HG02970 (cell line): ENCODE measurements around the gene PAQR7.

Source experiments
- ATAC-seq: cut with Tn5 transposase; IDR thresholded peaks from one replicate; pipeline ENCODE4 v1.9.1; 2021; ENCODE audit warnings: mild to moderate bottlenecking, moderate library complexity, moderate number of reproducible peaks; ENCODE audit not compliant: unreplicated experiment, low FRiP score

The PAQR7 gene

DNA sequence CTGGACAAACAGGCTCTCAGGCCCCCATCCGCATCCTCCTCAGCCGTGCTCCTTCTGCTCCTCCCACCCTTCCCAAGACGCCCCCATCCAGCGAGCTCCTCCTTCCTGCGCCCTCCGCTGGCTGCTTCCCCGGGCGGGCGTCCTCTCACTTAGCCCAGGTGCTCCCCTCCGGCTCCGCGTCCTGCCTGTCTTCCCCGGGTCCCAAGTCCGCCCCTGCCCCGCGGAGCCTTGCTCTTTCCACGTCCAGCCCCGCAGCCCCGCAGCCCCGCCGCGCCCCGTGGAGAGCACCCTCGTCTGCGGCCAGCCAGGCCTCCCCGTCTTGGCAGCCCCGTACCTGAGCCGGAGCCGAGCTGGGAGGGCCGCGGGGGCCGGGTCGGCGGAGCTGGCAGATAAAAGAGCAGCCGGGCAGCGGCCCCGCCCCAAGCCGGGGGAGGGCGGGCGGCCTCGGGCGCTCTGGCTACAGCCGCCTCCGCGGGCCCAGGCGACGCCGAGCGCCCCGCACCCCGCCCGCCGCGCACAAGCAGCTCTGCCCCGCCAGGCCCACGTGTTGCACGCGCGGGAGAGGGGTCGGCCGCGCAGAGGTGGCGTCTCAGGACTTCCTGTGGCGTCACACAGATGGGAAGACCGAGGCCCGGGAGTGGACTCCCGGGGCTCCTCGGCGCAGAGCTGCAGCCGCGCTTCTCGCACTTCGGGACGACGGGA is at the start of gene PAQR7:
PAQR7 (minus strand) TSS at position 555 of the 702 bp plus-strand sequence. CDS start 11,869 bp downstream, outside the sequence.
- ATAC-seq, result no peak

GRCh38 chr1:25924454-25924853 is 48.9 kb upstream of the PAQR7 start:
- ATAC-seq, result no peak

GRCh38 chr1:25922971-25923552 is 47.6 kb upstream of the PAQR7 start:
- no peak for ATAC-seq

DNA sequence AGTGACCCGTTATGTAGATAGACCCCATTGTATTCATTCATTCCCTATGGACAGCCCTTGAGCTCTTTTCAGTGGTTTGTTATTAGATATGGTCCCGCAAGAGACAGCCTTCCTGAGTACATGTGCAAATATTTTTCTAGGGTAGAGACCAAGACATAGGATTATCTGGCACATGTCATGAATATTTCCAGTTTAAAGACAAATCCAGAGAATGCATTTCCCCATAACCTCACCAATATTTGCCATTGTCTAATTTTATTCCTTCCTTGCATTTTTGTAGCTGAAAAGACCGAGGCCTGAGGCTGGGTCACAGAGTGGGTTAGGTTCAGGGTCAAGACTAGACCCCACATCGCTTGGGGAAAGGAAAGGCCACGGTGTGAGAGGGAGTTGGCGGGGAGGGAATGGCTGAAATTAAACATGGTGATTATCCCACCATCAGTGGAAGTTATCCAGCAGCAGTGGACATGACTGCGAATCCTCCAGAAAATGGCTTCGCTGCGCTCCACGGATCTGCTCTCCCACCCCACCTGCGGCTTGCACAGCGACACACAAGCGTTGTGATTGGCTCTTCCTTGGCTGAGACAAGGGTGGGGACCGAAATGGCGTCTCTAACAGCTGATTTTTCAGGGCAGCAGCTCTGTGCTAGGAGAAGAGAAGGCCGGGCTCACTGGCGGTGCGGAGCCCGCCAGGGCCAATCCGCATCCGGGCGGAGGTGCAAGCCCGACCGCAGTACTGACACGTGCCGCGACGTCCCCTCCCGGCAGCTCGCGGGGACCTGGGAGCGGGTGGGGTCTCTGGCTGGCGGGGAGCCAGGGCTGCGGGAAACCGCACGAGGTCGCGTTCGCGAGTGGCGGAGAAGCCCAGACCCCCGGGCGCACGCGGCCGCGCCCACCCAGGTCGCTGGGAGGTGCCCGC is 46.8 kb upstream of the PAQR7 start:
- ATAC-seq, result no peak

DNA sequence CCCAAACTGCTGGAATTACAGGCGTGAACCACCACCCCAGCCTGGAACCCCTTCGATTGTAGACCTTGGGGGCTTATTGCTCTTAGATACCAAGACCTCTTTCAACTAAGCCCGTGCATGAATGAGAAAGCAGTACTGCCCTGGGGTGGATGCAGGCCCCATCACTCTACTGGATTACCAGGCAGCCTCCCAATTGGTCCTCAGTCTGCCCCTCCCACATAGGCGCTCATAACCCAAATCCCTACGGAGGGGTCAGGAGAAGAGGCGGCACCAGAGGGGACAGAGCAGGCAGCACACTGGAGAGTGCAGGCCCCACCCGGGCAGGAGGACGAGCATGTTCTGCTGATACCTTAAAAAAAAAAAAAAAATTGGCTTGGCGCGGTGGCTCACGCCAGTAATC is 43.1 kb upstream of the PAQR7 start:
- no peak for ATAC-seq

DNA sequence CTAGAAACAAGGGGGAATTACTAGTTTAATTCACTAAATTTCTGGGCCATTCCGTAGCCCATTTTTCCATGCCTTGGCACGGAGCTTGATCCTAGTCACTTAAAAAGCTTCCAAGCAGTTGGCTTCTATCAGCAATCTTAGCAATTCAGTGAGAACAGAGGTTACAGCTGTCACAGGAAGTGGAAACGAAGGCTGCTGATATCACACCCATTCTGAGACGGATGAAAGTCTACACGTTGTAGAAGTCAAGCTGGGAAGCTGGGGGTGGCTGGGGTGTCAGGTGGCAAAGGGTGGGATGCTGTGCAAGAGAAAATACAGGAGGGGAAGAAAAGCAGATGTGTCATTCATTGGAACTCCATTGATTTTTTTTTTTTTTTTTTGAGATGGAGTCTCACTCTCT is 42.5 kb upstream of the PAQR7 start:
- no peak for ATAC-seq

DNA sequence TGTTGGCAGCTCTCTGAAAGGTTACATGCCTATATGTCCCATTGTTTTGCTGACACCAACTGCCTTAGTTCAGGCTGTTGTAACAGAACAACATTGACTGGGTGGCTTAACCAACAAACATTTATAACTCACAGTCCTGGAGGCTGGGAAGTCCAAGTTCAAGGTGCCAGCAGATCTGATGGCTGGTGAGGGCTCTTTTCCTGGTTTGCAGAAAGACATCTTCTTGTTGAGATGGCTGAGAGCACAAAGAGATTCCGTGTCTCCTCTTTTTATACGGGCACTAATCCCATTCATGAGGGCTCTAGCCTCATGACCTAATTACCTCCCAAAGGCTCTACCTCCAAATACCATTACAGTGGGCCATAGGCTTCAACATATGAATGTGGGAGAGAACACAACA is 41.0 kb upstream of the PAQR7 start:
- ATAC-seq, result no peak

DNA sequence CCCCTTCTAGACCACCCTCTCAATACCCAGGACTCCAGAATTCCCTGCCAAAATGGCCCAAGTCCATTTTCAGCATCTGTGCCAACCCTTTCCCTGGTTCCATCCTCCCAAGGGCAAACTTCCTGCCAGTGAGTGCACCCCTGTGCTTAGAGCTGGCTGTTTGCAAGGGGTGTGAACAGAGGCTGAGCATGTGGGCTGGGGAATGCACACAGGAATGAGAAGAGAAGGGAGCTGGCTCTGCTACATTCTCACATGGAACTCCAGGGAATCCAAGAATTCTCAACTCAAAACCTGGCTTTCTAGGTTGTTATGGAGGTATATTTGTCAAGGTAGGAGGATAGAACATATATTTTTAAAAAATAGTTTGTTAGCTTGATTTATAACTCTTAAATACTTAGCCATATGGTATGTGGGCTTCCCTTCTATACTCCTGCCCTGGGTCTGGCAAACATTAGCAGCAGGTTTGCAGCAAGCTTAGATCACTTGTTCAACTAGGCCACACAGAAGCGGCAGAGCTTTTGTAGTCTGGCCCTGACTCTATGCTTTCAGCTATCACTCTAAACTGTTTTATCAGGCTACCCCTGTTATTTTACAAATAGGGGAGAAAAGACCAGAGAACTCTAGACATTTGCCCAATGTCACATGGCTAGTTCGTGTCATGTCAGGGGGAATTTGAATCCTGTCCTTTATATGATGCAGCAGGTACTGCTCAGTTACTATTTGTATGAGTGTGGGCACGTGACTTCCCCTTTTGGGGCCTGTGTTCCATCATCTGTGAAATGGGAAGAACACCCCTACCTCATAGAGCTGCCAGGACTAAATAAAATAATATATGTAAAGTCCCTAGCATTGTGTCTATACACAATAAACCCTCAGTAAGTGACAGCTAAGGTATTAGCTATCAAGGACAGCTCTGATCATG is 38.8 kb upstream of the PAQR7 start:
- ATAC-seq, result no peak

DNA sequence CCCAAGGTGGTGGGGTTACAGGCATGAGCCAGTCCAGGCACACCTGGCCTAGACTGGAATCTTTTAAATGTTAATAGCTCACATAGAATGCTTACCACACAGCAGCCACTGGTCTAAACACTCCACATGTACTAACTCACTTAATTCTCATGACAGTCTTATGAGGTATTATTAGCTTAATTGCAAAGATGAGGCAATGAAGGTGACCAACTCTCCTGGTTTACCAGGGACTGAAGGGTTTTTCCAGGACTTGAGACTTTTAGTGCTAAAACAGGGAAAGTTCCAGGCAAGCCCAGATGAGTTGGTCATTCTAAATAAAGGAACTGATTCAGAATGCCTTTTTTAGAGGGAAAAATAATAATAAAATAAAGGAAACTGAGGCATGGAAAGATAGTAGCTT is 37.7 kb upstream of the PAQR7 start:
- ATAC-seq, result no peak

DNA sequence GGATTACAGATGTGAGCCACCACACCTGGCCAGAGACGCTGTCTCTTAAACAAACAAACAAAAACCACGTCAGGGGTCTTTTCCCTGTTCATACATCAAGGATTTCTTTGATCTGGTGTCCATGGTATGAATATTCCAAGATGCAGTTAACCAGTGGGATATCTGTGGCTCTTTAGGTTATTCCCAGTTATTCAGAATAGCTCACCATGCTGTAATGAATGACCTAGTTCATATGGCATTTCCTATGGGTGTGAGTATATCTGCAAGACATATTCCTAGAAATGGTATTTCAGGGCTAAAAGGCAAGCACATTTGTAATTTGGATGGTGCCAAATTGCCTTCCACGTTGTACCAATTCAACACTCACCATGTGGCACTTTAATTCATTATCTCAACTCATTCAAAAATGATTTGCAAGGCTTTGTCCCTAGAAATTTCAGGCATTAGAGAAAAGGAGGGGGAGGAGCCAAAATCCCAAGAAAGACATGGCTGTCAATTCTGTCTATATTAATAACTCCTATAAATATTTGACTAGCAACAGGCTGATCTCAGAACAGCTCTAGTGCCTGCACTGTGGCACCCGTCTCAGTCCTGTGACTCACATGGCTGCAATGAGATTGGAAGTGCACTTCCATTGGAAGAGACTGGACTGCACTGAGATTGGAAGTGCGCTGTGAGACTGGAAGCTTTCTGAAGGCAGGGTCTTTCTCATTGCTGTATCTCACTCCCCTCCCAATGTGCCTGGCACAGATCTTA is 36.7 kb upstream of the PAQR7 start:
- ATAC-seq, result no peak

GRCh38 chr1:25911162-25911561 is 35.7 kb upstream of the PAQR7 start:
- no peak for ATAC-seq

GRCh38 chr1:25909040-25909439 is 33.5 kb upstream of the PAQR7 start:
- no peak for ATAC-seq

GRCh38 chr1:25908161-25908560 is 32.7 kb upstream of the PAQR7 start:
- ATAC-seq, result no peak

GRCh38 chr1:25907601-25908000 is 32.1 kb upstream of the PAQR7 start:
- no peak for ATAC-seq

DNA sequence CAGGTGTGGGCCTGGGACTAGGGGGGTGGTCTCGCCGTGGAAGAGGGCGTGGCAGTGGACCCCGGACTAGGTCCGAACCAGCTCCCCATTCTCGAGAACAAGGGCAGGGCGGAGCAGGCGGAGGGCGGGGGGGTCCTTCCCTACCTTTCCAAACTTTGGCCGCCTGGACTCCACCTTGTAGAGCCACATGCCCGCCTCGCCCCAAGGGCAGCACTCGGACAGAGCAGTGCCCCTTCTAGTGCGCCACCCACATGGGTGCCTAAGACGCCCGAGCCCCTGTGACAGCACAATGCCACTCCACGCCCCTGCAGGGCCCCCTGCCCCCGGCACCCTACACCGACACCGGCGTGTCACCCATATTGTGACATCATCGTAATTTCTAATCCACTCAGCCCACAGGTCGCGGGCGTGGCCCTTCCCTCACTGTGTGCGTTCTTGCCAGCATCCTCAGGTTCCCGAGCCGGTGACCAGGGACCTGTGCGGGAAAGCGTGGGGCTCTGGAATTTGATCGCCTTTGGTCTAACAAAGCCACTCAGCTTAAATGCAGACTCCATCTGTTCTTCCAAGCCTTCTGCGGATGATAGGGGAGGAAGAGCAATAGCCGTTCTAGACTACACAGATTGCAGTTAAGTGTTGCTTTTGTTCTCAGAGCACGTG is 31.3 kb upstream of the PAQR7 start:
- no peak for ATAC-seq

DNA sequence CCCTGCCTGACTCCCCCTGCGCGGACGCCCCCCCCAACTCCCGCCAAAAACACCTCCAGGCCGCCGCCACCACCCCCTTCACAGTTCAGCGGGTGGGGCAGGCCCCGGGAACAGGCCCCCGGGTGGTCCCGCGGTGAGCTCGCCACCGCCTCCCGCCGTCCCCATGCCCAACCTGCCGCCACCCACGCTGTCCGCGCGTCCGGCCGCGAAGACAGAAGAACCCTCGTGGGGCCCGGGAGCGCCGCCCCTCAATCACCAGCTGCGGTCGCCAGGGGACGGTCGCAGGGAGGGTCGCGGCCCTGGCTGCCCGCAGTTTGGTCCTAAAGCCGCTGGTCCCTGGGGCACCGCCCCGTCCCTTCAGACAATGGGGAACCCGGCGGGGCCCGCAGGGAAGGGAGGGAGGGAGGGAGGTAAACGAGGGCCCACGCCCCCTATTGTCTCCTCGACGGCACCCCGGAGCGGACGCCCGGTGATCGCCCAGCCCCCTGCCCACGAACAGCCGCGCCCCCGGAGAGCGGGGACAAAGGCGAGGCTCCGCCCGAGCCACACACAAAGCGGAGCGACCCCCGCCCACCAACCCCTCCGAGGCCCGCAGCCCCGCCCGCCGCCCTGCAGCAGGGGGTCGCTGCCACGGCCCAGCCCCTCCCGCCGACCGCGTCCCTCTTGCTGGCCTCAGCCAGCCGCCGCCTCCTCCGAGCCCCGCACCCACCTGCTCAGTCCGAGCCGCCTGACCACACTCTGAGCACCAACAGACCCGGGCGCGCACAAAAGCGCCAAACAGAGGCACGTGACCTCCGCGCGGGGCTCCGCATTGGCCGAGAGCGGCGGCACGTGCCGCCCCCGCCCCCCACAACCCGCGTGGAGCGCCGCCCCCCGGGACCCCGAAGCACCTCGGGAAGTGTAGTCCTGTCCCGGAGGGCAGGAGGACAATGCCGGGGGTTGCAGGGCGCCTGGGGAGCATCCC is 30.5 kb upstream of the PAQR7 start, which contains the start of gene STMN1:
STMN1 (minus strand) TSS at position 740 of the 964 bp plus-strand sequence. CDS start 1,743 bp downstream, outside the sequence.
- peak; percentile 56 for ATAC-seq

DNA sequence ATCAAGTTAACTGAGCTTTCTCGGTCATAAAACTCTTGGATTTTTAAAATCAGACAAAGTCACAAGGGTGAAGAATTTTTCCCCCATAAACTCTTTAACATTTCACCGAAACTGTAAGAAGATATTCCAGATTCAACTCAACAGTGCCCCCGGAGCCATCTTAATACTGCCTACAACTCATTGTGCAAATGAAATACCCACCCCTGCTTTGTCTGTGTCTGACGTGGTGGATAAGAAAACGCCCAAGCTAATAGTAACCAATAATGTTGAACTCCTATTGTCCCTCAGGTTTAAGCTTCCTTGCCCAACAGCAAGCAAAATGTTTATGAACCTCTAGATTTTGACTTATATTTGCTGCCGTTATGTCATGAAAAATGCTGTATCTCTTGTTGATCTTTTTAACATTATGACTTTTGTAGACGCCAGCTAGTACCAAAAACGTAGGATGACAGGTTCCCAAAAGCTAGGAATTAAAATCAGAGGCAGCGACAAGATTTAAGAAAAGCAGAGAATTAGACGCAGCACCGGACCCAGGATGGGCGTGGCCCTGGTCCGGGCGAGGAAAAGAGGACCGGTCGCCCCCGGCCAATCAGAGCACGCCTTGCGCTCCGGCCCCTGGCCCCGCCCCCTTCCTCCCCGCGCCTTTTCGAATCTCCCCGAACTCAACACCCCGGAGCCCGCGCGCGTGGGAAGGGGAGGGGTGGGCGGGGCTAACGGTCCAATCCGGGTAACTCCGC is 29.6 kb upstream of the PAQR7 start:
- ATAC-seq, result peak; percentile 71
